Uterus (tissue), 2 donors: ENCODE data around the gene ZFP1.

ENCODE experiments used
- POLR2A ChIP-seq, 2 donors: fragments of 450-650 bp; IDR thresholded peaks; one replicate each; pipeline ENCODE4 v1.6.1; 2016; ENCODE audit warnings: antibody characterized with exemption in 2 of 2, mild to moderate bottlenecking in 1 of 2, moderate library complexity in 1 of 2
- TF ChIP-seq, protein P1 (sequence below), 4 experiments: fragments of 200-600 bp in 2 of 4; fragments of 450-650 bp in 2 of 4; sonication (generic) in 2 of 4; IDR thresholded peaks; one replicate each; pipeline ENCODE4 v1.5.1; 2016 to 2019; ENCODE audit warnings: antibody characterized with exemption in 4 of 4, mild to moderate bottlenecking in 2 of 4, moderate library complexity in 1 of 4

DNA sequence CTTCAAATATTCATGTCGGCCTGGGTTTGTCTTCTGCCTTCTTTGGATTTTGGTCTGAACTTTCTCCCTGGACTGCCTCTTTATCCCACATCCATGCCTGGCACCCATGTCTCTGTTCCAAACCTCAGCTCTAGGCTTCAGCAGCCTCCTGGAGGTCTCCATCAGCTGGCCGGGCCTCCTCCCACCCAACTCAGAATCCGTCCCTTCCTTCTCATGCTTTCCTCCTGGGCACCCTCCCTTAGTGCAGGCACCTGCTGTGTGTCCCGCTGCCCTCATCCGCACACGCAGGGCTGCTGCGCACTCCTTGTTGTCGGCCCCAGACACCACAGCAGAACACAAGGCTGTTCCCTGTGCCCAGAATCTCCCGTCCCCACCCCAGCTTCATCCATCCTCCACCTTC lies 45.7 kb upstream of the ZFP1 start:
- TF ChIP-seq, protein P1, sequence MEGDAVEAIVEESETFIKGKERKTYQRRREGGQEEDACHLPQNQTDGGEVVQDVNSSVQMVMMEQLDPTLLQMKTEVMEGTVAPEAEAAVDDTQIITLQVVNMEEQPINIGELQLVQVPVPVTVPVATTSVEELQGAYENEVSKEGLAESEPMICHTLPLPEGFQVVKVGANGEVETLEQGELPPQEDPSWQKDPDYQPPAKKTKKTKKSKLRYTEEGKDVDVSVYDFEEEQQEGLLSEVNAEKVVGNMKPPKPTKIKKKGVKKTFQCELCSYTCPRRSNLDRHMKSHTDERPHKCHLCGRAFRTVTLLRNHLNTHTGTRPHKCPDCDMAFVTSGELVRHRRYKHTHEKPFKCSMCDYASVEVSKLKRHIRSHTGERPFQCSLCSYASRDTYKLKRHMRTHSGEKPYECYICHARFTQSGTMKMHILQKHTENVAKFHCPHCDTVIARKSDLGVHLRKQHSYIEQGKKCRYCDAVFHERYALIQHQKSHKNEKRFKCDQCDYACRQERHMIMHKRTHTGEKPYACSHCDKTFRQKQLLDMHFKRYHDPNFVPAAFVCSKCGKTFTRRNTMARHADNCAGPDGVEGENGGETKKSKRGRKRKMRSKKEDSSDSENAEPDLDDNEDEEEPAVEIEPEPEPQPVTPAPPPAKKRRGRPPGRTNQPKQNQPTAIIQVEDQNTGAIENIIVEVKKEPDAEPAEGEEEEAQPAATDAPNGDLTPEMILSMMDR (IDR thresholded peaks at IDR 0.05) = no peak
- no peak for TF ChIP-seq POLR2A (IDR thresholded peaks at IDR 0.05)
